ENCODE results near the gene FMN2.

- TF ChIP-seq CTCF (IDR thresholded peaks at IDR 0.05) (no peak), POLR2A (IDR thresholded peaks at IDR 0.05) (no peak), EP300 (IDR thresholded peaks at IDR 0.05; ENCODE audit: low read depth) (no peak)
Measured at GRCh38 chr1:240508201-240508600, 416.5 kb downstream of the FMN2 start.
